AG04450 (cell line): ENCODE data around the gene GFAP. TPM values are rescaled to one million over a fixed set of nuclear protein-coding genes. Genes with fewer than 3 reads are reported as not detected.

ENCODE experiments used
- CTCF ChIA-PET: fragments of 300-600, 350-600 bp; formaldehyde crosslinking; extraction: SDS; loops from one replicate; lab custom pipeline; 2022; ENCODE audit warnings: antibody characterized with exemption, inconsistent platforms; lab: Charles Lee
- POLR2A ChIA-PET: fragments of 350-600 bp; formaldehyde crosslinking; extraction: SDS; loops from one replicate; lab custom pipeline; 2021; ENCODE audit warnings: antibody characterized with exemption, inconsistent platforms; lab: Yijun Ruan, JAX
- DNase-seq: peaks from one replicate; pipeline ENCODE4 v3.0.0-alpha.2; 2011; ENCODE audit warnings: low read depth, low spot score
- H3K27ac ChIP-seq: one replicate; pipeline ENCODE4 v1.5.1; 2012; ENCODE audit warnings: low read depth, low read length, control low read depth
- H3K27me3 ChIP-seq: one replicate; pipeline ENCODE4 v1.6.0; 2012; ENCODE audit warnings: low read length; ENCODE audit not compliant: control insufficient read depth, insufficient read depth
- H3K4me3 ChIP-seq: 2 replicates; pipeline ENCODE4 v1.5.1; 2011; ENCODE audit warnings: mild to moderate bottlenecking, low read depth, low read length, control low read depth
- H3K9me3 ChIP-seq: 2 replicates; pipeline ENCODE4 v1.5.1; 2012; ENCODE audit warnings: low read length; ENCODE audit not compliant: control insufficient read depth, insufficient read depth
- polyA plus RNA-seq: library from polyadenylated mRNA; depleted of rRNA; stranded (reverse); fragments of >200 nt; gene quantifications from 2 replicates; pipeline ENCODE4 v1.2.3, GENCODE V29; 2011
- TF ChIP-seq, protein P1 (sequence below): IDR thresholded peaks from 2 replicates; pipeline ENCODE4 v1.5.1; 2011; ENCODE audit warnings: low read depth, low read length, control low read depth, inconsistent platforms

GFAP gene
- polyA plus RNA-seq, 1 experiment = 0.40 TPM

DNA sequence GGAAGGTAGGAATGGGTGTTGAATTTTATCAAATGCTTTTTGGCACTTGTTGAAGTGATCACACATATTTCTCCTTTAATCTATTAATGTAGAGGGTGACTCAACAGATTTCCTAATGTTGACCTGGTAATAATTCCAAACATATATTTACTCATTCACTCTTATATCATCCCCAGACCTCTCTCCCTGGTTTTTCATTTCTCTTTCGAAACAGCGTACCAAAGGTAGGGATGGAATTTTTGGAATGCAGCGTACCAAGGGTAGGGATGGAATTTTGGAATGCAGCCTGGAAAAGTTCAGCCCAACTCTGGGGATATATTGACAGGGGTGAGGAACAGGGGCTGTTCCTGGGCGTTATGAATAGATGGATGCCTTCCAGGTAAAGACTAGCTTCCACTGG is 25.0 kb upstream of the GFAP start:
- TF ChIP-seq, protein P1, sequence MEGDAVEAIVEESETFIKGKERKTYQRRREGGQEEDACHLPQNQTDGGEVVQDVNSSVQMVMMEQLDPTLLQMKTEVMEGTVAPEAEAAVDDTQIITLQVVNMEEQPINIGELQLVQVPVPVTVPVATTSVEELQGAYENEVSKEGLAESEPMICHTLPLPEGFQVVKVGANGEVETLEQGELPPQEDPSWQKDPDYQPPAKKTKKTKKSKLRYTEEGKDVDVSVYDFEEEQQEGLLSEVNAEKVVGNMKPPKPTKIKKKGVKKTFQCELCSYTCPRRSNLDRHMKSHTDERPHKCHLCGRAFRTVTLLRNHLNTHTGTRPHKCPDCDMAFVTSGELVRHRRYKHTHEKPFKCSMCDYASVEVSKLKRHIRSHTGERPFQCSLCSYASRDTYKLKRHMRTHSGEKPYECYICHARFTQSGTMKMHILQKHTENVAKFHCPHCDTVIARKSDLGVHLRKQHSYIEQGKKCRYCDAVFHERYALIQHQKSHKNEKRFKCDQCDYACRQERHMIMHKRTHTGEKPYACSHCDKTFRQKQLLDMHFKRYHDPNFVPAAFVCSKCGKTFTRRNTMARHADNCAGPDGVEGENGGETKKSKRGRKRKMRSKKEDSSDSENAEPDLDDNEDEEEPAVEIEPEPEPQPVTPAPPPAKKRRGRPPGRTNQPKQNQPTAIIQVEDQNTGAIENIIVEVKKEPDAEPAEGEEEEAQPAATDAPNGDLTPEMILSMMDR = no peak
- DNase-seq = no peak
- Histone ChIP-seq H3K4me3 (no peak overlapping the region), H3K9me3 (peaks cover 8% of the 10 kb centered on the region), H3K27ac (no peak overlapping the region), H3K27me3 (no peaks in the 10 kb centered on the region)
- ChIA-PET POLR2A (no interaction called here), CTCF (interaction anchor here (0.8 to 2.3 kb wide), 3 partner anchors 20 to 62 kb away, joined by 3 to 9 read pairs (median 4); no protein-coding TSS in a partner anchor)

DNA sequence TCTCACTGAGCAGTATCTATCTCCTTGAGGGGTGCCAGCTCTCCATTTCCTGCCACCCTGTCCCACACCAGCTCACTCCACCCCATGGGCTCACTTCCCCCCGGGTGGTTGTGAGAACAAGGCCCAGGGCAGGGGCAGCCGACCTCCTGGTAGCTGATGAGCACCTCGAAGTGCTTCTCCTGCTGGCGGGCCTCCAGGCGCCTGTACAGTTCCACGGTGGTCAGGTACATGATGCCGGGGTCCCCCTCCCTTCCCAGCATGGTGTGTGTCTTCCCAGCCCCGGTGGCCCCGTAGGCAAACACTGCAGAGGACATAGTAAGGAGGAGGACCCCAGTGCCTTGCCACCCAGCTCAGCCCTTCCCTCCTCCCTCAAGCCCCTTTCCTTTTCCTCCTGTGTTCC is 19.8 kb upstream of the GFAP start:
- ChIA-PET POLR2A (no interaction called here), CTCF (no interaction called here)
- no peak overlapping the region for H3K4me3 ChIP-seq
- H3K27me3 ChIP-seq = no peaks in the 10 kb centered on the region
- H3K27ac ChIP-seq = no peak overlapping the region
- TF ChIP-seq, protein P1 = no peak
- peaks cover 8% of the 10 kb centered on the region for H3K9me3 ChIP-seq
- no peak for DNase-seq

- Histone ChIP-seq H3K27ac (no peak overlapping the region), H3K4me3 (no peak overlapping the region), H3K27me3 (no peaks in the 10 kb centered on the region), H3K9me3 (peaks cover 8% of the 10 kb centered on the region)
- CTCF ChIA-PET = no interaction called here
- TF ChIP-seq, protein P1 = no peak
- POLR2A ChIA-PET = no interaction called here
- DNase-seq = no peak
Observed at GRCh38 chr17:44934745-44935105, 19.4 kb upstream of the GFAP start.

DNA sequence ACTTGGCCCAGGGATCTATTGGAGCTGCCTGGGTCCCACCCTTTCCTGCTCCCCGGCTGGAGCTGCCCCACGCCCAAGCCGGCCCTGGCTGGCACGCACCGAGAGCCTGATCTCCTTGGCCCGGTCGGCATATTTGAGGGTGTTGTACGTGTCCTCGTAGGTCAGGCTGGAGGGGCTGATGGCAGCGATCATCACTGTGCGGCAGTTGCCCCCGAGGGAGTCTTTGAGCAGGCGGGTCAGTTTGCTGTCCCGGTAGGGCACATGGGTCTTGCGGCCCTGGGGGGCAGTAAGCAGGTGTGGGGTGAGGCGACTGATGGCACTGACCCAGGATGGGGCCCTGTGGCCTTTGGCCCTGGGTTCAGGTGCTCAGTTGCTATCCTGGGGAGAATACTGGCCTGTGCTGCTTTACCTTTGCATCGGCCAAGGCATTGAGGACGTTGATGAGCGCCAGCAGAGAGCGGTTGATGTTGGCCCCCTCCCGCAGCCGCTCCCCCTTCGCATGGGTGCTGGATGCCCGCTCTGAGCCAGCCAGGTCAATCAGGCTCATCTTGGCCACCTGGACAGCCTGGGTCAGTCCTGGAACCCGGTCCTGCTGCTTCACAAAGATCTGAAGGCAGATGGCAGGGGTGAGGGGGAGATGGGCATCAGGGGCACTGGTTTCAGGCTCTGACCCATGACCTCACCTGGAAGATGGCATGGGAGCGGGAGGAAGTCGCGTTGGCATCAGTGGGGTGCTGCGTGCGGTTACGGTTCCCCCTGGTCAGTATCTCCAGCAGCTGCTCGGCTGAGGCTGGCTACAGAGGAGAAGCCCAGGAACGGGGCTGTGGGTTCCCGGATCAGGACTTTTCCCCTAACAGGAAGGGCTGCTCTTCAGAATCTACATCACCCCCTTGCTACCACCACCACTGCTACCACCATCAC is 18.8 kb upstream of the GFAP start:
- CTCF ChIA-PET = no interaction called here
- DNase-seq = no peak

DNA sequence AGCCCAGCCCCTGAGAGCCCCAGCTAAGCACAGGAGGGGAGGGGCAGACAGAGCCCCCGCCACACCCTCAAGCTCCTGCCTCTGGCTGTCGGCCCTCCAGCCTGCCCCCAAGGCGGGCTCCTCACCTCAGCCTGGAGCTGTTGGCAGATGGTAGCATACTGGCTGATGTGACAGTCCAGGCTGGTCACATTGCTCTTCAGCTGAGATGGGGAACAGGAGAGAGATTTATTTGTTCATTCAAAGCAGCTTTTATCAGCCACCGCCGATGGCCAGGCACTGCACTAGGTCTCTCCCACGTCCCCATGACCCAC is 17.4 kb upstream of the GFAP start:
- Histone ChIP-seq H3K9me3 (no peaks in the 10 kb centered on the region; the same call in 1 of the 2 replicates), H3K27me3 (no peaks in the 10 kb centered on the region), H3K27ac (no peak overlapping the region), H3K4me3 (no peak overlapping the region)
- ChIA-PET CTCF (interaction anchor here (0.7 kb wide), 1 partner anchor 13 kb away, joined by 3 read pairs; no protein-coding TSS in a partner anchor), POLR2A (no interaction called here)
- no peak for DNase-seq
- TF ChIP-seq, protein P1 = no peak

More for the DNA sequence above, 18.8 kb upstream of the GFAP start:
- H3K9me3 ChIP-seq = peaks cover 8% of the 10 kb centered on the region
- no peak overlapping the region for H3K27ac ChIP-seq
- POLR2A ChIA-PET = interaction anchor here (1.0 kb wide), 1 partner anchor 14 kb away, joined by 3 read pairs; no protein-coding TSS in a partner anchor
- TF ChIP-seq, protein P1 = no peak
- no peaks in the 10 kb centered on the region for H3K27me3 ChIP-seq
- no peak overlapping the region for H3K4me3 ChIP-seq
